NOMO-1 treated with dmso at 0.1 percent for 144 hours (cell line): ENCODE data around the gene INTS1.

Source experiments
- DNase-seq: peaks from one replicate; lab custom pipeline; 2025; ENCODE audit not compliant: unreplicated experiment; lab: John Stamatoyannopoulos, UW

INTS1 gene

GRCh38 chr7:1508277-1508758, 4.1 kb upstream of the INTS1 start:
- no peak for DNase-seq

- DNase-seq: no peak
Measured at GRCh38 chr7:1505731-1506550, 1.8 kb upstream of the INTS1 start.

- no peak for DNase-seq
Measured at GRCh38 chr7:1503390-1503789, 799 bp downstream of the INTS1 start.

- no peak for DNase-seq
Measured at GRCh38 chr7:1502845-1503244, 1.3 kb downstream of the INTS1 start.

GRCh38 chr7:1501487-1502270, 2.5 kb downstream of the INTS1 start:
- no peak for DNase-seq

- DNase-seq: no peak
Measured at GRCh38 chr7:1500064-1500807, 4.0 kb downstream of the INTS1 start.

- no peak for DNase-seq
Measured at GRCh38 chr7:1499367-1500029, 4.7 kb downstream of the INTS1 start.

GRCh38 chr7:1498370-1499305, 5.6 kb downstream of the INTS1 start:
- DNase-seq: no peak

GRCh38 chr7:1497293-1497927, 6.8 kb downstream of the INTS1 start:
- DNase-seq: no peak

- no peak for DNase-seq
Measured at GRCh38 chr7:1496531-1497292, 7.5 kb downstream of the INTS1 start.

GRCh38 chr7:1495564-1496242, 8.5 kb downstream of the INTS1 start:
- DNase-seq: no peak

GRCh38 chr7:1494866-1495563, 9.2 kb downstream of the INTS1 start:
- DNase-seq: no peak

- DNase-seq: no peak
Measured at GRCh38 chr7:1494447-1494846, 9.7 kb downstream of the INTS1 start.

GRCh38 chr7:1493571-1493970, 10.6 kb downstream of the INTS1 start:
- no peak for DNase-seq

- DNase-seq: no peak
Measured at GRCh38 chr7:1493129-1493528, 11.1 kb downstream of the INTS1 start.

GRCh38 chr7:1492640-1493039, 11.5 kb downstream of the INTS1 start:
- no peak for DNase-seq

- DNase-seq: no peak
Measured at GRCh38 chr7:1492221-1492620, 12.0 kb downstream of the INTS1 start.
